Panc1 (cell line): ENCODE data around the gene SH3D21. TPM values are rescaled to one million over a fixed set of nuclear protein-coding genes. Genes with fewer than 3 reads are reported as not detected.

Experiments
- ATAC-seq: fragments of 200-7000 bp; cut with Tn5 transposase; 2 replicates; pipeline ENCODE4 v1.9.1; 2020; ENCODE audit warnings: mild to moderate bottlenecking, moderate library complexity
- BruUV-seq: library from RNA; stranded (reverse); fragments of 400-500 nt; replicated peaks from 2 replicates; lab custom pipeline; 2021; lab: Mats Ljungman, UMichigan
- CTCF ChIA-PET: fragments of 300-600 bp; sonication (Branson Sonifier 250); formaldehyde crosslinking; loops from one replicate; lab custom pipeline; 2022; ENCODE audit warnings: antibody characterized with exemption; lab: Charles Lee
- POLR2A ChIA-PET: fragments of 300-600 bp; sonication (Branson Sonifier 250); formaldehyde crosslinking; loops from one replicate; lab custom pipeline; 2022; ENCODE audit warnings: antibody characterized with exemption; lab: Charles Lee
- DNase-seq: peaks from one replicate; pipeline ENCODE4 v3.0.0-alpha.2; 2010; ENCODE audit warnings: low read depth, low spot score
- H3K27ac ChIP-seq: 2 replicates; pipeline ENCODE4 v1.5.1; 2011; ENCODE audit warnings: mild to moderate bottlenecking, low read length, inconsistent platforms
- H3K27me3 ChIP-seq: fragments of 200-500 bp; sonication (Bioruptor generic); 2 replicates; pipeline ENCODE4 v1.6.0; 2014; ENCODE audit warnings: low read length, inconsistent platforms; ENCODE audit not compliant: control insufficient read depth, insufficient read depth
- H3K36me3 ChIP-seq: fragments of 200-500 bp; sonication (Bioruptor generic); 2 replicates; pipeline ENCODE4 v1.5.1; 2014; ENCODE audit warnings: inconsistent platforms, mild to moderate bottlenecking, low read length, moderate library complexity; ENCODE audit not compliant: control insufficient read depth, insufficient read depth
- H3K4me1 ChIP-seq: 2 replicates; pipeline ENCODE4 v1.5.1; 2011; ENCODE audit warnings: inconsistent platforms, mild to moderate bottlenecking, low read length, moderate library complexity; ENCODE audit not compliant: control insufficient read depth, insufficient read depth
- H3K4me3 ChIP-seq, 2 experiments: 2 replicates each; pipeline ENCODE4 v1.5.1; 2011 to 2012; ENCODE audit warnings: low read depth in 2 of 2, low read length in 2 of 2, mild to moderate bottlenecking in 2 of 2, inconsistent platforms in 1 of 2, moderate library complexity in 1 of 2
- H3K9me3 ChIP-seq: fragments of 200-500 bp; sonication (Bioruptor generic); 2 replicates; pipeline ENCODE4 v1.5.1; 2014; ENCODE audit warnings: low read depth, mild to moderate bottlenecking, inconsistent platforms, low read length, moderate library complexity; ENCODE audit not compliant: control insufficient read depth, insufficient read depth
- POLR2AphosphoS5 ChIP-seq: IDR thresholded peaks from 2 replicates; pipeline ENCODE4 v1.6.1; 2012; ENCODE audit warnings: mild to moderate bottlenecking, low read depth, low read length, moderate library complexity
- SIN3A ChIP-seq: IDR thresholded peaks from 2 replicates; pipeline ENCODE4 v1.6.1; 2012; ENCODE audit warnings: low read depth, mild to moderate bottlenecking, low read length, moderate library complexity, borderline replicate concordance; ENCODE audit not compliant: insufficient read depth
- TCF7L2 ChIP-seq: IDR thresholded peaks from 2 replicates; pipeline ENCODE4 v1.6.1; 2011; ENCODE audit warnings: mild to moderate bottlenecking, low read depth, low read length, inconsistent platforms
- in situ Hi-C: cut with HindIII; loops from 2 replicates; pipeline ENCODE4 v1.10.0; 2016; ENCODE audit warnings: low sequenced_read_pairs, low pct_unique_long_range_greater_than_20kb
- intact Hi-C: fragments of 100-400 bp; cut with micrococcal nuclease; formaldehyde crosslinking; loops from one replicate; pipeline ENCODE4 v1.10.0; 2022; ENCODE audit not compliant: unreplicated experiment
- total RNA-seq: library from RNA; stranded (reverse); gene quantifications from one replicate; pipeline ENCODE4 v1.2.1, GENCODE V29; 2021; ENCODE audit not compliant: unreplicated experiment
- TF ChIP-seq, protein P1 (sequence below), 2 experiments: IDR thresholded peaks; 2 replicates each; pipeline ENCODE4 v1.6.1; 2011 to 2012; ENCODE audit warnings: low read depth in 2 of 2, control low read depth in 1 of 2, low read length in 1 of 2, mild to moderate bottlenecking in 1 of 2, moderate library complexity in 1 of 2; ENCODE audit not compliant: insufficient read depth in 1 of 2
- TF ChIP-seq, protein P2 (sequence below): fragments of 450-650 bp; IDR thresholded peaks from 2 replicates; pipeline ENCODE4 v1.5.1; 2017; ENCODE audit warnings: mild to moderate bottlenecking

SH3D21 gene
- total RNA-seq, 1 experiment from 2014 or later: 18.9 TPM

DNA sequence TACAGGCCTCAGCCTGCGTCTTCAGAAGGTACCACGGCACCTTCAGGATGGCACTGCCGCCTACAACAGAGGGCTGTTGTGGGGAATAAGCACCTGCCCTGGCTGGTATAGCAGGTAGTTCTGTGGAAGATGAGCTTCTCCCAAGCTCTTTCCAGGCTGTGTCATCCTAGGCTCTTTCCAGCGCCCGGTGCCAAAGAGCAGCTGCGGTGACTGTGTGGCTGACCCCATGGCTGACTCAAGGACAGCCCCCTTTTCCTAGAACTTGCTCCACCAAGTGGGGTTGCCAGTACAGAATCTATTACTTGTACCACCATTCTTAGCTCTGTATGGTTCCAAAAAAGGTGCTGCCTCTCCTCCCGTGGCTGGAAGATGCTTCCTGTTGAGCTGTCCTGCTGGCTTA, 39.2 kb downstream of the SH3D21 start:
- Histone ChIP-seq H3K27ac (no peak overlapping the region), H3K27me3 (no peaks in the 10 kb centered on the region), H3K4me3 (no peak overlapping the region), H3K36me3 (peaks cover 2% of the 10 kb centered on the region; the same call in 1 of the 2 replicates), H3K9me3 (no peaks in the 10 kb centered on the region), H3K4me1 (peaks cover 5% of the 10 kb centered on the region; the same call in 1 of the 2 replicates)
- intact Hi-C loops (no loop called here), in situ Hi-C loops (no loop called here)
- no peak for DNase-seq
- BruUV-seq: no TSS peak
- CTCF ChIA-PET: no interaction called here
- ATAC-seq: no peak
- TF ChIP-seq POLR2AphosphoS5: no peak
- TF ChIP-seq, protein P1, sequence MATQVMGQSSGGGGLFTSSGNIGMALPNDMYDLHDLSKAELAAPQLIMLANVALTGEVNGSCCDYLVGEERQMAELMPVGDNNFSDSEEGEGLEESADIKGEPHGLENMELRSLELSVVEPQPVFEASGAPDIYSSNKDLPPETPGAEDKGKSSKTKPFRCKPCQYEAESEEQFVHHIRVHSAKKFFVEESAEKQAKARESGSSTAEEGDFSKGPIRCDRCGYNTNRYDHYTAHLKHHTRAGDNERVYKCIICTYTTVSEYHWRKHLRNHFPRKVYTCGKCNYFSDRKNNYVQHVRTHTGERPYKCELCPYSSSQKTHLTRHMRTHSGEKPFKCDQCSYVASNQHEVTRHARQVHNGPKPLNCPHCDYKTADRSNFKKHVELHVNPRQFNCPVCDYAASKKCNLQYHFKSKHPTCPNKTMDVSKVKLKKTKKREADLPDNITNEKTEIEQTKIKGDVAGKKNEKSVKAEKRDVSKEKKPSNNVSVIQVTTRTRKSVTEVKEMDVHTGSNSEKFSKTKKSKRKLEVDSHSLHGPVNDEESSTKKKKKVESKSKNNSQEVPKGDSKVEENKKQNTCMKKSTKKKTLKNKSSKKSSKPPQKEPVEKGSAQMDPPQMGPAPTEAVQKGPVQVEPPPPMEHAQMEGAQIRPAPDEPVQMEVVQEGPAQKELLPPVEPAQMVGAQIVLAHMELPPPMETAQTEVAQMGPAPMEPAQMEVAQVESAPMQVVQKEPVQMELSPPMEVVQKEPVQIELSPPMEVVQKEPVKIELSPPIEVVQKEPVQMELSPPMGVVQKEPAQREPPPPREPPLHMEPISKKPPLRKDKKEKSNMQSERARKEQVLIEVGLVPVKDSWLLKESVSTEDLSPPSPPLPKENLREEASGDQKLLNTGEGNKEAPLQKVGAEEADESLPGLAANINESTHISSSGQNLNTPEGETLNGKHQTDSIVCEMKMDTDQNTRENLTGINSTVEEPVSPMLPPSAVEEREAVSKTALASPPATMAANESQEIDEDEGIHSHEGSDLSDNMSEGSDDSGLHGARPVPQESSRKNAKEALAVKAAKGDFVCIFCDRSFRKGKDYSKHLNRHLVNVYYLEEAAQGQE (IDR thresholded peaks at IDR 0.05; ENCODE audit: insufficient read depth in 1 of 2, low read depth in 2 of 2, low read length in 1 of 2): no peak
- TF ChIP-seq SIN3A: no peak
- TF ChIP-seq TCF7L2: no peak
- TF ChIP-seq, protein P2, sequence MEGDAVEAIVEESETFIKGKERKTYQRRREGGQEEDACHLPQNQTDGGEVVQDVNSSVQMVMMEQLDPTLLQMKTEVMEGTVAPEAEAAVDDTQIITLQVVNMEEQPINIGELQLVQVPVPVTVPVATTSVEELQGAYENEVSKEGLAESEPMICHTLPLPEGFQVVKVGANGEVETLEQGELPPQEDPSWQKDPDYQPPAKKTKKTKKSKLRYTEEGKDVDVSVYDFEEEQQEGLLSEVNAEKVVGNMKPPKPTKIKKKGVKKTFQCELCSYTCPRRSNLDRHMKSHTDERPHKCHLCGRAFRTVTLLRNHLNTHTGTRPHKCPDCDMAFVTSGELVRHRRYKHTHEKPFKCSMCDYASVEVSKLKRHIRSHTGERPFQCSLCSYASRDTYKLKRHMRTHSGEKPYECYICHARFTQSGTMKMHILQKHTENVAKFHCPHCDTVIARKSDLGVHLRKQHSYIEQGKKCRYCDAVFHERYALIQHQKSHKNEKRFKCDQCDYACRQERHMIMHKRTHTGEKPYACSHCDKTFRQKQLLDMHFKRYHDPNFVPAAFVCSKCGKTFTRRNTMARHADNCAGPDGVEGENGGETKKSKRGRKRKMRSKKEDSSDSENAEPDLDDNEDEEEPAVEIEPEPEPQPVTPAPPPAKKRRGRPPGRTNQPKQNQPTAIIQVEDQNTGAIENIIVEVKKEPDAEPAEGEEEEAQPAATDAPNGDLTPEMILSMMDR: no peak
- POLR2A ChIA-PET: no interaction called here

DNA sequence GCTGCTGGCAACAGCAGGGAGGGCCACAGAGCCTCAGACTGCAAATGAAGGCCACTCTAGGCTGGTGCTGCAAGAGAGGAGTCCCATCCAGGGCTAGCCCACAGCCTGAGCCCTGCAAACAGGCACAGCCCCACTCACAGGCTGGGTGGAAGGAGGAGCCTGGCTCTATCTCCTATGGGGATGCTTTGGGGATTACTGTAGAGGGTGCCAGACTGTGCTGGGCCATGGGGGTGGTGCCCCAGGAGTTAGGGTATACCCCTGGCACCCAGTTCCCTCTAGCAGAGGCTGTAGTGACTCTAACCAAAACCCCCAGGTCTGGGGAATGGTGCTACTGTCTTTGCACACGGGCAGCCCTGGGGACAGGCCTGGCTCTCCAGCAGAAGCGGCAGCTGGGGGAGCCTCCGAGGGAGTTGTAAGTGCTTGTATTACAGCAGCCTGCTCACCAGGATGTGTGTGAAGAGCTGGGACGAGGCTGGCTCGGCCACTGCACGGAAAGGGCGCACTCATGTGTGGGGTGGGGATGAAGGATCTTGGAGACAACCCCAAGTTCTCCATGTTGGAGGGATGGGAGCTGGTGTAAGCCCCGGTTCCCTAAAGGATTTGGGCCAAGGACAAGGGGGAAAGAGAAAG, 40.7 kb downstream of the SH3D21 start:
- ATAC-seq (no peak), DNase-seq (no peak)
- H3K27ac ChIP-seq: no peak overlapping the region
- peaks cover 19% of the 10 kb centered on the region for H3K4me1 ChIP-seq
- TF ChIP-seq SIN3A (no peak), POLR2AphosphoS5 (no peak), TCF7L2 (no peak)
- TF ChIP-seq, protein P1 (IDR thresholded peaks at IDR 0.05; ENCODE audit: insufficient read depth in 1 of 2, low read depth in 2 of 2, low read length in 1 of 2): no peak
- TF ChIP-seq, protein P2: no peak
- no peak overlapping the region for H3K4me3 ChIP-seq
- no peaks in the 10 kb centered on the region for H3K27me3 ChIP-seq
- intact Hi-C loops (no loop called here), in situ Hi-C loops (no loop called here)
- no TSS peak for BruUV-seq
- ChIA-PET POLR2A (no interaction called here), CTCF (interaction anchor here (0.5 kb wide), 1 partner anchor 130 kb away, joined by 3 read pairs; no protein-coding TSS in a partner anchor)
- H3K36me3 ChIP-seq: peaks cover 4% of the 10 kb centered on the region; the same call in 1 of the 2 replicates
- H3K9me3 ChIP-seq: no peaks in the 10 kb centered on the region
